Measurements from ENCODE around the gene DERL2. TPM values are rescaled to one million over a fixed set of nuclear protein-coding genes. Genes with fewer than 3 reads are reported as not detected.

Gene DERL2
- total and polyA plus RNA-seq, 9 of the 15 experiments (the other 6 are each of a cell fraction or from before 2014, with no cell fraction given): 11.5 to 105 (median 30.7) TPM

GRCh38 chr17:5486206-5487124, 487 bp upstream of the DERL2 start, which contains the start of gene MIS12 (continued):
- TF ChIP-seq IFI16 (CRISPR knock-in tag; IDR thresholded peaks at IDR 0.05) (no peak), TFAM (CRISPR knock-in tag; conservative IDR thresholded peaks at IDR 0.05) (no peak), CREBBP (IDR thresholded peaks at IDR 0.05; ENCODE audit: low read depth, low read length) (no peak), ELF1 (tag; IDR thresholded peaks at IDR 0.05) (peak; percentile 51; the same call in 1 of the 2 replicates), ZNF398 (CRISPR knock-in tag; IDR thresholded peaks at IDR 0.05) (no peak), TBL1XR1 (IDR thresholded peaks at IDR 0.05; ENCODE audit: low read length in 2 of 2) (no peak), UBTF (IDR thresholded peaks at IDR 0.05; ENCODE audit: borderline replicate concordance in 1 of 2, low read depth in 2 of 2, low read length in 2 of 2) (no peak), FOS (IDR thresholded peaks at IDR 0.05; ENCODE audit: extremely low read depth, insufficient read length) (peak; percentile 55), ZNF140 (CRISPR knock-in tag; IDR thresholded peaks at IDR 0.05) (no peak), BRF2 (IDR thresholded peaks at IDR 0.05; ENCODE audit: borderline replicate concordance, insufficient read depth, insufficient read length) (no peak), ZC3H8 (IDR thresholded peaks at IDR 0.05) (no peak), TSHZ1 (CRISPR knock-in tag; IDR thresholded peaks at IDR 0.05) (no peak), CCNT2 (IDR thresholded peaks at IDR 0.05; ENCODE audit: borderline replicate concordance, extremely low read depth, insufficient read length, low read depth, low read length) (peak; percentile 33), ZEB2 (IDR thresholded peaks at IDR 0.05) (no peak), KLF16 (IDR thresholded peaks at IDR 0.05) (peak; percentile 64), RBM22 (IDR thresholded peaks at IDR 0.05; ENCODE audit: low read depth, low read length, poor library complexity, severe bottlenecking) (no peak)
